Neuron (in vitro differentiated cells): ENCODE measurements around the gene HDAC2.
"Not testable (repeated sequence)": the region's sequence is repeated elsewhere in the genome, so short reads cannot be mapped to it uniquely, and the experiment has no call there.

Source experiments
- H2AFZ ChIP-seq: one replicate; pipeline ENCODE4 v1.6.1; 2013; ENCODE audit warnings: low read depth, mild to moderate bottlenecking, inconsistent platforms, low read length, moderate library complexity
- H3K27me3 ChIP-seq: one replicate; pipeline ENCODE4 v1.6.1; 2013; ENCODE audit warnings: low read length; ENCODE audit not compliant: insufficient read depth
- H3K36me3 ChIP-seq: one replicate; pipeline ENCODE4 v1.6.1; 2013; ENCODE audit warnings: low read length; ENCODE audit not compliant: insufficient read depth
- H3K4me1 ChIP-seq: one replicate; pipeline ENCODE4 v1.6.1; 2013; ENCODE audit warnings: low read length; ENCODE audit not compliant: insufficient read depth
- H3K4me3 ChIP-seq: 2 replicates; pipeline ENCODE4 v1.5.1; 2013; ENCODE audit warnings: mild to moderate bottlenecking, low read length, moderate library complexity
- H3K9me3 ChIP-seq: one replicate; pipeline ENCODE4 v1.6.1; 2013; ENCODE audit warnings: low read length

The HDAC2 gene

DNA sequence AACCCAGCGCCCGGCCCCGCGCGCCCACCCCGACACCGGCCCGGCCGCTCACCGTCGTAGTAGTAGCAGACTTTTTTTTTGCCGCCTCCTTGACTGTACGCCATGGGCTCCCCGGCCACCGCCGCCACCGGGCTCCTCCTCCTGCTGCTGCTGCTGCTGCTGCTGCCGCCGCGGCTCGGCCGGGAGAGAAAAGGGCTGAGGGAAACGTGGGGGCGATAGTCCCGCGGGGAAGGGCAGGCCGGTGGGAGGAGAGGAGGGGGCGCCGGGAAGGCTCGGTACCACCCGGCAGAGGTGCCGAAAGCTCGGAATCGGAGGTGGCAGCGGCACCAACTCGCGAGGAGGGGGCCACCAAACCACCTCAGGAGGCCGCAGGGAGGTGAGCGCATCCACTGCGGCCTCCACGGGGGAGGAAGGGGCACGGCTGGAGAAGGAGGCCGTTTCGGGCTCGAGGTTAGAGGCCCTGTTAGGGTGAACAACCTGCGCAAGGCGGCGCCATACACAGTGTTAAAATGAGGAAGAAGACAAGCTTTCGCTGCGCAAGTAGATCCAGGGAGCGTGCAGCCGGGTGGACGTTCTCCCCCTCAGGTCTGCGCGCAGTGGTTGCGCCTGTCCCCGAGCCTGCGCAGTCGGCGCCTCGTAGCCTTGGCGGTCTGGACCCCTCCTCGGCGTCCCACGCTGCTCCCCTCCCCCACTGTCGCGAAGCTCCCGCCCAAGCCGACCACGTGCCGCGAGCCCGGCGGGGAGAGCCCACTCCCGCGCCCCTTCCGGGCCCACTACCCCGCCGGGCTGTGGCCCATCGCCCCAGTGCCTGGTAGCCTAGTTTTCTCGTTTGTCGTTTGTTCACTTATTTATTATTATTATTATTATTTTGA lies at the start of gene HDAC2:
Gene HDAC2 (minus strand): TSS at position 344 of the 872 bp plus-strand sequence. CDS start 240 bp downstream, at position 104.
- Histone ChIP-seq H3K4me3 (peak within 1 kb of the TSS; percentile 72), H3K27me3 (no peaks in the 10 kb centered on the region), H3K4me1 (peaks cover 23% of the 10 kb centered on the region), H3K9me3 (no peaks in the 10 kb centered on the region), H3K36me3 (no peaks in the 10 kb centered on the region), H2AFZ (peak within 1 kb of the TSS; percentile 58)

DNA sequence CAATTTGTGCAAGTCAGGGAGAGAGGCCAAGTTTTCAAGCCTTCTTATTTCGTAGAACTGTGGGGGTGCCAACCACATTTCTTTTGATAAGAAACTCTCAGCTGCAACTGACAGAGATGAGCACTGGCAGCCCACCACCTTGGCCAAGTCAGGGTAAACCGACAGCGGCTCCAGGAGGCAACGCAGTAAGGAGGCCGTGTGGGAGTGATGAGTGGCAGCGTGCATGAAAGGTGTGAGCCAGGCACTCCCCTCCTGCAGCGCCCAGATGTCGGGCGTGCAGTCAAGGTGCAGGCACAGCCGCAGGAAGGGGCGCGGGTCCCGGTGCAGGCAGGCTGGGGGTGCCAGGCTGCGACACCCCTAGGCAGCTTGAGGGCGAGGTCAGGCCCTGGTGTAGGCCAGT lies 49.2 kb upstream of the HDAC2 start:
- Histone ChIP-seq H3K4me3 (no peak overlapping the region), H3K9me3 (no peaks in the 10 kb centered on the region), H2AFZ (no peak overlapping the region), H3K36me3 (no peaks in the 10 kb centered on the region), H3K4me1 (no peaks in the 10 kb centered on the region), H3K27me3 (no peaks in the 10 kb centered on the region)

DNA sequence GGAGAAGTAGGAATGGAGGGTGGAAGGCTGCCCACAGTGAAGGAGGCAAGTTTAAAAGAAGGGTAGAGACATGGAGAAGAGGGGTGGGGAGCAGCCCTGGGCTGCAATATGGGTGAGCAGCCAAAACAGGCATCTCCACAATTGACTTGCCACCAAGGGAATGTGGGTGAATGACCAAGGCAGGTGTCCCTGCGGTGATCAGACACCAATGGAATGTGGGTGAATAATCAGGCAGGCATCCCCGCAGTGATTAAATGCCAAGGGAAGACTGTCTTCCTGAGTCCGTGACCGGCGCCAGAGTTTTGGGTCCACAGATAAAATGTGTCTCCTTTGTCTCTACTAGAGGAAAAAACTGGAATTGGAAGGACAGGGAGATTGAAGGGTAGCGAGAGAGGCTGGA lies 46.2 kb upstream of the HDAC2 start:
- H3K36me3 ChIP-seq, H2AFZ ChIP-seq, H3K4me3 ChIP-seq, H3K4me1 ChIP-seq, H3K27me3 ChIP-seq, H3K9me3 ChIP-seq: not testable (repeated sequence)

DNA sequence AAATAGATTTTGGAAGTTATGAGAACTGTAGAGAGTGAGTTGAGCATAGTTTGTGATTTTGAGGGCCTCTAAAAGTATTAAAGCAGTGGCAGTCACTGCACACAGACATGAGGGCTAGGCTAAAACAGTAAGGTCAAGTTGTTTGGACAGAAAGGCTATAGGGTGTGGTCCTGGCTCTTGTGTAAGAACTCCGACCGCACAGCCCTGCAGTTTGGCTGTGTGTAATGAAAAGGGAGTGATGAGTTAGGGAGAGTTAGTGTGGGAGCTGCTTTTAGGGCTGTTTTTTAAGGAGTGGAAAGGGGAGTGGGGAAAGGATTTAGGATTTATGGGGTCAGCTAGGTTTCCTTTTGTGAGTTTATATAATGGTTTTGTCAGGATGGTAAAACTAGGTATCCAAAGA lies 43.2 kb upstream of the HDAC2 start:
- not testable (repeated sequence) for H3K4me1 ChIP-seq, H2AFZ ChIP-seq, H3K9me3 ChIP-seq, H3K27me3 ChIP-seq, H3K36me3 ChIP-seq, H3K4me3 ChIP-seq

DNA sequence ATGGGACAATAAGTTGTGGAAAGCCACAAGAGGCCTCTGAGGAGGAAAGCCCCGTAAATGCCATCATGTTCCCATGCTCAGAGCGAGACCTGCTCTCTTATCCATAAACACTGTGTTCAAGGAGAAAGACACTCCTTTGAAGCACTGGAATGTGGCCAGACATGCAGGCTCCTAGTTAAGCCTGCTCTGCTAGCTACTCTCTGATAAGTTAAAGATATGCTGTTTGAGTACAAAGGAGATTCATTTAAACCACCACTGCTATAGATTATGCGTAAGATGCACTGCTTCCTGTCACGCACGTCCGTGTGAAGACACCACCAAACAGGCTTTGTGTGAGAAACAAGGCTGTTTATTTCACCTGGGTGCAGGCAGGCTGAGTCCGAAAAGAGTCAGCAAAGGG lies 40.5 kb upstream of the HDAC2 start:
- not testable (repeated sequence) for H2AFZ ChIP-seq, H3K9me3 ChIP-seq, H3K36me3 ChIP-seq, H3K4me3 ChIP-seq, H3K27me3 ChIP-seq
- peaks cover 12% of the 10 kb centered on the region for H3K4me1 ChIP-seq

DNA sequence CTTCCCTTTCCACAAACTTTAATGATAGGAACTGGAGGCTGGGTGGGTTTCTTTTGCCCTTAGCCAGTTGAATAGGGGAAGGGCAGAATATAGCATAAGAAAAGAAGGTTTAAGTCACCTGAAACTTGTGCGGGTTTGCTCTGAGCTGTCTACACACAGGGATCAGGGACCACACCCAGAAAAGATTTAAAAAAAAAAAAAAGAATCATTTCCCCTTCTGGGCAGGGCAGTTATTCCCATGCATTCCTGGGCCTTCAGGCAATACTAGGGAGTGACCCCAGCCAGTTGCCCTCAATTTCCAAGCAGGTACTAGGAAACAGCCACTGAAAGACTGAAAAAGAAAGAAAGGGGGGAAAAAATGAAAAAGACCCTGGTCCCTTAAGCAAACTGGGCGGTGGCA lies 39.6 kb upstream of the HDAC2 start:
- Histone ChIP-seq H3K36me3 (no peaks in the 10 kb centered on the region), H3K4me3 (no peak overlapping the region), H3K9me3 (no peaks in the 10 kb centered on the region), H3K4me1 (peaks cover 12% of the 10 kb centered on the region), H2AFZ (no peak overlapping the region), H3K27me3 (no peaks in the 10 kb centered on the region)

DNA sequence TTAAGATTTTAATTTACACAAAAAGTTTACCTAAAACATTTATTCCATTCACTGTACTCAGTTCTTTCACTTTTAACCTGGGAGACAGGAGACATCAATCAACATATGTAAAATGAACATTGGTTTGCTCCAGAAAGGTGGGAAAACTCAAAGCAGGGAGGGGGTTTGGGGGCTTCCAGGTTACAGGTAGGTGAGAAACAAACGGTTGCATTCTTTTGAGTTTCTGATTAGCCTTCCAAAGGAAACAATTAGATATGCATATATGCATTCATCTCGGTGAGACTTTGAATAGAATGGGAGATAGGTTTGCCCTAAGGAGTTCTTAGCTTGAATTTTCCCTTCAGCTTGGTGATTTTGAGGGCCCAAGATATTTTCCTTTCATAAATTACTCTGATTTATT lies 38.2 kb upstream of the HDAC2 start:
- no peak overlapping the region for H3K4me3 ChIP-seq
- no peaks in the 10 kb centered on the region for H3K9me3 ChIP-seq
- H3K36me3 ChIP-seq = no peaks in the 10 kb centered on the region
- peaks cover 12% of the 10 kb centered on the region for H3K4me1 ChIP-seq
- no peak overlapping the region for H2AFZ ChIP-seq
- no peaks in the 10 kb centered on the region for H3K27me3 ChIP-seq

DNA sequence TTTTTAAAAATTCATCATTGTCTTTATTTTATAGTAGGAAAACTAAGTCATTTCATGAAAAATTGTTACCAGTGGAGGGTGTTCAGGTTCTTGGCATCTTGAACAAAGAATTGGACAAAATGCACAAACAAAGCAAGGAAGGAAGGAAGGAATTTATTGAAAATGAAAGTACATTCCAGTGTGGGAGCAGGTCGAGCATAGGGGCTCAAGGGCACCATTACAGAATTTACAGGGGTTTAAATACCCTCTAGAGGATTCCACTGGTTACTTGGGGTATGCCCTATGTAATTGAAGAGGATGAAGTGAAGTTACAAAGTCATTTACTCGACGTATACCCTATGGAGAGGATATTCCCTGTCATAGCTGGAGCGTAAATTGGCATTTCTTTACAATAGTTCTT lies 37.4 kb upstream of the HDAC2 start:
- Histone ChIP-seq H3K36me3 (no peaks in the 10 kb centered on the region), H2AFZ (no peak overlapping the region), H3K27me3 (no peaks in the 10 kb centered on the region), H3K4me1 (peaks cover 12% of the 10 kb centered on the region), H3K9me3 (no peaks in the 10 kb centered on the region), H3K4me3 (no peak overlapping the region)

DNA sequence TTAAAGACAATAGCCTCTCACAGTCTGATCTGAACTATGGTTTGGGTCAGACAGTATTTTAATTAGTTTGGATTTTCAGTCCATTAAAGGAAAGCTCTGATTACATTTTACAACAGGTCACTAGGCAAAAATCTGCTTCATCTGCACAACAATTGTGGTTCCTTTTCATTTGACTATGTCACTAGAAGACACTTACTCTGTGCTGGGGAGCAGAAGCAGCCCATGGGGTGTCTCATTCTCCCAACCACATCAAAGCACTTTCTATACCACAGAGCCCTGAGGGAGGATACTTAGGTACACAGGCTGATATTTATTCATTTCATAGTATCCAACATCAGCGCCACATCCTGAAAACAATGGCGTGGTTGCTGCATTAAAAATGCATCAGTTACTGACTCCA lies 36.6 kb upstream of the HDAC2 start:
- H3K4me3 ChIP-seq = no peak overlapping the region
- no peaks in the 10 kb centered on the region for H3K9me3 ChIP-seq
- H3K27me3 ChIP-seq = no peaks in the 10 kb centered on the region
- H3K4me1 ChIP-seq = peaks cover 12% of the 10 kb centered on the region
- H3K36me3 ChIP-seq = no peaks in the 10 kb centered on the region
- H2AFZ ChIP-seq = no peak overlapping the region

DNA sequence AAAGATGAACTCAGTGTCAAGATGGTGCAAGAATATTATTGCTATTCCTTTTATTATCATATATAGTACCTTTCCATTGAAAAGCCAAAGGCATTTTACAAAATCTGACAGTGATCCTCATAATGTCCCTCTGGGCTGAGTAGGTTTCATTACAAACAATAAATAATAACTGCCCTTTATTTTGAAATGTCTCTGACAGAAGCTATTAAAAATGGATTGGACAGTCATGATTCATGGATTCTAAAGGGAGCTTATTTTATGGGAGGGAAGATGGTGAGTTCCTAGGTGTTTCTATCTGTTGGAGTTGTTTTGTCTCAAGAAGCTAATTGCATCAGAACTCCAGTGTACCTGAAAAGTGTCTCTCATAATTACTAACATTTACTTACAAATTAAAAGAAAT lies 30.4 kb upstream of the HDAC2 start:
- Histone ChIP-seq H3K4me1 (peaks cover 4% of the 10 kb centered on the region), H2AFZ (no peak overlapping the region), H3K9me3 (no peaks in the 10 kb centered on the region), H3K4me3 (no peak overlapping the region), H3K27me3 (no peaks in the 10 kb centered on the region), H3K36me3 (peaks cover 2% of the 10 kb centered on the region)

DNA sequence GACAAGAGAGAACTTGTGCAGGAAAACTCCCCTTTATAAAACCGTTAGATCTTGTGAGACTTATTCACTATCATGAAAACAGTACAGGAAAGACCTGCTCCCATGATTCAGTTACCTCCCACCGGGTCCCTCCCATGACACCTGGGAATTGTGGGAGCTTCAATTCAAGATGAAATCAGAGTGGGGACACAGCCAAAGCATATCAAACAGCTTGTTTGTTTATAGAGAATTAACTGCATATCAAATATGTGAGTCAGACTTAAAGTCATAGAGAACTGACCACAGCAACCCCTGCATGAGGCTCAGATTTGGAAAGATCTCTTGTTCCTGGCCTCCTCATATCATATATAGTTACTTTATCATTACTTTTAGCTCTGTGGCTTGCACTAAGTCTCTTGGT lies 29.1 kb upstream of the HDAC2 start:
- H3K36me3 ChIP-seq = peaks cover 2% of the 10 kb centered on the region
- H2AFZ ChIP-seq = no peak overlapping the region
- no peak overlapping the region for H3K4me3 ChIP-seq
- H3K9me3 ChIP-seq = no peaks in the 10 kb centered on the region
- H3K4me1 ChIP-seq = peaks cover 4% of the 10 kb centered on the region
- H3K27me3 ChIP-seq = no peaks in the 10 kb centered on the region

DNA sequence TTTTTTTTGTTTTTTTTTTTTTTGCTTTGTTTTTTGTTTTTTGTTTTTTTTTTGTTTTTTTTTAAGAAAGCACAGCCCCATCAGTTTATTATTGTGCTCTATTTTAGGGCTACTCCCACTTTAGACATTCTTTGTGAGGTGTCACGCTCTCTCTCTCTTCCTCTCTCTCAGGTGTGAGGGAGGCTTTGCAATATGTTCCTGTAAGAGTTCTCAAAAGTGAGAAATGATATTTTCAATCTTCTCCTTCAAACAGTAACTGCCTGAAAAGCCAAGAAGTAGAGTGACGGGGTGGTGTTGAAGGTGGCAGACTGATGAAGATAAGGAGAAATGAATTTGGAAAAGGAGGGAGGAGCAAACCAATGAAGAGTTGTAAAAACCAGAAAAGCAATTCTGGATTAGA lies 28.3 kb upstream of the HDAC2 start:
- H3K27me3 ChIP-seq = no peaks in the 10 kb centered on the region
- H3K4me1 ChIP-seq = peaks cover 4% of the 10 kb centered on the region
- H3K4me3 ChIP-seq = no peak overlapping the region
- peaks cover 2% of the 10 kb centered on the region for H3K36me3 ChIP-seq
- no peak overlapping the region for H2AFZ ChIP-seq
- no peaks in the 10 kb centered on the region for H3K9me3 ChIP-seq

DNA sequence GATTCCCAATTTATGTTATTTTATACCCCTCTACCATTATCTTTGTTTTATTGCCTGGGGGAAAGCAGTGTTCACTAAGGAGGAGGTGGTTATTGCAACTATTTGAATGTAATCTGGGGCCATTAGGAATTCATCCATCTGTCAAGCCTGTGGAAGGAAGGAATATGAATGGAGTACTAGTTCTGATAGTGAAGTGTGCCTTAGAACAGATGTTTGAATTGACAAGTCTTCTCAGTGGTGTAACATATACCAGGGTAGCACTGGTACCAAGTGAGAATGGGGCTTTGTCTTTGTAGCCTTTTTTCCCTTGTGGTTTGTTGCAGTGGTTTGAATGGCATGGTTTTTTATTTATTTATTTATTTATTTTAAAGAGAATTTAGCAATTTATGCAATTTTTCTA lies 27.9 kb upstream of the HDAC2 start:
- peaks cover 4% of the 10 kb centered on the region for H3K4me1 ChIP-seq
- no peaks in the 10 kb centered on the region for H3K27me3 ChIP-seq
- no peaks in the 10 kb centered on the region for H3K9me3 ChIP-seq
- H3K36me3 ChIP-seq = peaks cover 2% of the 10 kb centered on the region
- H2AFZ ChIP-seq = no peak overlapping the region
- no peak overlapping the region for H3K4me3 ChIP-seq

DNA sequence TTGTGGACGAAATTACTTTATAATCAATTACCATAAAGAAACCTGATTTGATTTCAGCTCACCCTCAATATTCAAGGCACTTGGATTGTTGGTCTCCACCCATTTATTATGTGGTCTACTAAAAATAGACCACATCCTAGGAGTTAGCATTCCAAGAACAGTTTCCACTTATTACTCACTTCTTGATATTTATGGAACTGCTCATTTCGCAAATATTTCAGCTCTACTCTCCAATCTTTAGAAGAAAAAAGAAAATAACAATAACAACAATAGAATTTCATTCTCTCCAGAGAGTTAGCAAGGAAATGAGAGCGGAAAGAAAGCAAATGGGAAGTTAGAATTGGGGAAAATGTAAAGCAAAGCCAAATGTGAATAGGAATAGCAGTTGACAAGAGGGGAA lies 26.2 kb upstream of the HDAC2 start:
- Histone ChIP-seq H3K36me3 (peaks cover 2% of the 10 kb centered on the region), H3K4me1 (peaks cover 4% of the 10 kb centered on the region), H3K4me3 (no peak overlapping the region), H3K27me3 (no peaks in the 10 kb centered on the region), H3K9me3 (no peaks in the 10 kb centered on the region), H2AFZ (no peak overlapping the region)
